SKM-1 (cell line): ENCODE measurements around the gene PLAGL2.

Experiments
- DNase-seq: peaks from one replicate; lab custom pipeline; 2025; ENCODE audit not compliant: unreplicated experiment; lab: John Stamatoyannopoulos, UW

PLAGL2 gene

GRCh38 chr20:32153771-32154170 lies 53.8 kb downstream of the PLAGL2 start:
- no peak for DNase-seq

- DNase-seq, result no peak
These were observed 54.3 kb downstream of the PLAGL2 start for GRCh38 chr20:32153156-32153665.

GRCh38 chr20:32152421-32153155 lies 55.0 kb downstream of the PLAGL2 start:
- DNase-seq, result no peak

- no peak for DNase-seq
These were observed 57.2 kb downstream of the PLAGL2 start for GRCh38 chr20:32150291-32150848.

- no peak for DNase-seq
These were observed 57.9 kb downstream of the PLAGL2 start for GRCh38 chr20:32149566-32150170.

- no peak for DNase-seq
These were observed 62.5 kb downstream of the PLAGL2 start for GRCh38 chr20:32144898-32145662.

GRCh38 chr20:32142991-32143390 lies 64.6 kb downstream of the PLAGL2 start:
- no peak for DNase-seq
